ENCODE data around the gene FFAR2. TPM values are rescaled to one million over a fixed set of nuclear protein-coding genes. Genes with fewer than 3 reads are reported as not detected.
A peak's percentile ranks its signal among the peaks of the same experiment; 100 is the strongest.

The FFAR2 gene
- total and polyA plus RNA-seq, 9 of the 15 experiments (the other 6 are each of a cell fraction or from before 2014, with no cell fraction given): not detected

DNA sequence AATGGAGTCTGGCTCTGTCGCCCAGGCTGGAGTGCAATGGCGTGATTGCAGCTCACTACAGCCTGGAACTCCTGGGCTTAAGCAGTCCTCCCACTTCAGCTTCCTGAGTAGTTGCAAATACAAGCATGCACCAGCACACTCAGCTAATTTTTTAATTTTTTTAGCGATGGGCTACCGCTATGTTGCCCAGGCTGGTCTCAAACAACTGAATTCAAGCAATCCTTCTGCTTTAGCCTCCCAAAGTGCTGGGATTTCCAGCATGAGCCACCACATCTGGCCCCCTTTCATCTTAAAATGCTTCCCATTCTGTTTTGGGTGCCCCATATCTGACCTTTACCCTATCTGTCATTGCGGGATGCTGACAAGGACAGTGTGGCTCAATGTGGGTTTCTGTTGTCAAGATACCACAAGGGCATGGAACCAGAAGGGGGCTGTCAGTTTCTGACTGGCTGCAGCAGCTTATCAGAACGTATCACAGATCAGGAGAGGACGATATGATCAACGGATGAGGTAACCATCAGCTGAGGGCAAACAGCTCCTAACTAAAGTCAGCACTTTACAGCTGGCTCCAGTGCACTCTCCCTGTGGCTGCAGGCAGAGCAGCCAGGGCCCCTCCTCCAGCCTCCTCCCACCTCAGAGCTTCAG is 44.8 kb upstream of the FFAR2 start (continued):
- TF ChIP-seq NR2C1 (IDR thresholded peaks at IDR 0.05): no peak
- TF ChIP-seq NR2C1 (tag; IDR thresholded peaks at IDR 0.05): peak; percentile 62
- no peak for TF ChIP-seq SRSF9 (IDR thresholded peaks at IDR 0.05; ENCODE audit: borderline replicate concordance, low read depth, low read length)
- TF ChIP-seq, protein P1, sequence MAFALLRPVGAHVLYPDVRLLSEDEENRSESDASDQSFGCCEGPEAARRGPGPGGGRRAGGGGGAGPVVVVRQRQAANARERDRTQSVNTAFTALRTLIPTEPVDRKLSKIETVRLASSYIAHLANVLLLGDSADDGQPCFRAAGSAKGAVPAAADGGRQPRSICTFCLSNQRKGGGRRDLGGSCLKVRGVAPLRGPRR (CRISPR knock-in tag; IDR thresholded peaks at IDR 0.05): no peak
- TF ChIP-seq HMG20B (CRISPR knock-in tag; IDR thresholded peaks at IDR 0.05): no peak
- no peak for TF ChIP-seq KLF13 (tag; IDR thresholded peaks at IDR 0.05; ENCODE audit: borderline replicate concordance, low read depth)
- TF ChIP-seq RCOR1 (IDR thresholded peaks at IDR 0.05; ENCODE audit: borderline replicate concordance in 1 of 2, low read depth in 2 of 2, low read length in 2 of 2): peak in 1 of 2 experiments; percentile 23; a peak in 1 of 4 replicates
- no peak for TF ChIP-seq CBX5 (IDR thresholded peaks at IDR 0.05; ENCODE audit: borderline replicate concordance, low read depth)
- no peak for TF ChIP-seq CBX8 (IDR thresholded peaks at IDR 0.05; ENCODE audit: borderline replicate concordance, extremely low read depth, low read depth, low read length, poor library complexity, severe bottlenecking)
- no peak for TF ChIP-seq JUNB (CRISPR knock-in tag; conservative IDR thresholded peaks at IDR 0.05)
- no peak for TF ChIP-seq TARDBP (IDR thresholded peaks at IDR 0.05)
- TF ChIP-seq POLR3G (IDR thresholded peaks at IDR 0.05; ENCODE audit: extremely low read depth, insufficient read length, insufficient replicate concordance): no peak
- TF ChIP-seq, protein P2, sequence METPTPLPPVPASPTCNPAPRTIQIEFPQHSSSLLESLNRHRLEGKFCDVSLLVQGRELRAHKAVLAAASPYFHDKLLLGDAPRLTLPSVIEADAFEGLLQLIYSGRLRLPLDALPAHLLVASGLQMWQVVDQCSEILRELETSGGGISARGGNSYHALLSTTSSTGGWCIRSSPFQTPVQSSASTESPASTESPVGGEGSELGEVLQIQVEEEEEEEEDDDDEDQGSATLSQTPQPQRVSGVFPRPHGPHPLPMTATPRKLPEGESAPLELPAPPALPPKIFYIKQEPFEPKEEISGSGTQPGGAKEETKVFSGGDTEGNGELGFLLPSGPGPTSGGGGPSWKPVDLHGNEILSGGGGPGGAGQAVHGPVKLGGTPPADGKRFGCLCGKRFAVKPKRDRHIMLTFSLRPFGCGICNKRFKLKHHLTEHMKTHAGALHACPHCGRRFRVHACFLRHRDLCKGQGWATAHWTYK (CRISPR knock-in tag; IDR thresholded peaks at IDR 0.05): no peak
- peak; percentile 52; the same call in 1 of the 2 replicates for TF ChIP-seq CTBP1 (IDR thresholded peaks at IDR 0.05; ENCODE audit: borderline replicate concordance)
- TF ChIP-seq WHSC1 (IDR thresholded peaks at IDR 0.05; ENCODE audit: low read length): no peak
- no peak for TF ChIP-seq GATA2 (CRISPR knock-in tag; IDR thresholded peaks at IDR 0.05)
- TF ChIP-seq, protein P3, sequence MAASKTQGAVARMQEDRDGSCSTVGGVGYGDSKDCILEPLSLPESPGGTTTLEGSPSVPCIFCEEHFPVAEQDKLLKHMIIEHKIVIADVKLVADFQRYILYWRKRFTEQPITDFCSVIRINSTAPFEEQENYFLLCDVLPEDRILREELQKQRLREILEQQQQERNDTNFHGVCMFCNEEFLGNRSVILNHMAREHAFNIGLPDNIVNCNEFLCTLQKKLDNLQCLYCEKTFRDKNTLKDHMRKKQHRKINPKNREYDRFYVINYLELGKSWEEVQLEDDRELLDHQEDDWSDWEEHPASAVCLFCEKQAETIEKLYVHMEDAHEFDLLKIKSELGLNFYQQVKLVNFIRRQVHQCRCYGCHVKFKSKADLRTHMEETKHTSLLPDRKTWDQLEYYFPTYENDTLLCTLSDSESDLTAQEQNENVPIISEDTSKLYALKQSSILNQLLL (CRISPR knock-in tag; IDR thresholded peaks at IDR 0.05; ENCODE audit: borderline replicate concordance): no peak
- TF ChIP-seq, protein P4, sequence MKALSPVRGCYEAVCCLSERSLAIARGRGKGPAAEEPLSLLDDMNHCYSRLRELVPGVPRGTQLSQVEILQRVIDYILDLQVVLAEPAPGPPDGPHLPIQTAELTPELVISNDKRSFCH (CRISPR knock-in tag; IDR thresholded peaks at IDR 0.05): no peak
- TF ChIP-seq, protein P4 (tag; IDR thresholded peaks at IDR 0.05): peak; percentile 69; the same call in 1 of the 2 replicates
- peak; percentile 31; the same call in 1 of the 2 replicates for TF ChIP-seq FOSL1 (tag; conservative IDR thresholded peaks at IDR 0.05)
- peak; percentile 18; the same call in 1 of the 2 replicates for TF ChIP-seq CBFA2T2 (conservative IDR thresholded peaks at IDR 0.05)
- TF ChIP-seq JUN (IDR thresholded peaks at IDR 0.05; ENCODE audit: borderline replicate concordance, low read depth, low read length): 0 out of 2 replicates have a peak, but pooled peaks have one; percentile 18
- TF ChIP-seq JUN (CRISPR knock-in tag; IDR thresholded peaks at IDR 0.05; ENCODE audit: borderline replicate concordance): no peak
- TF ChIP-seq, protein P5, sequence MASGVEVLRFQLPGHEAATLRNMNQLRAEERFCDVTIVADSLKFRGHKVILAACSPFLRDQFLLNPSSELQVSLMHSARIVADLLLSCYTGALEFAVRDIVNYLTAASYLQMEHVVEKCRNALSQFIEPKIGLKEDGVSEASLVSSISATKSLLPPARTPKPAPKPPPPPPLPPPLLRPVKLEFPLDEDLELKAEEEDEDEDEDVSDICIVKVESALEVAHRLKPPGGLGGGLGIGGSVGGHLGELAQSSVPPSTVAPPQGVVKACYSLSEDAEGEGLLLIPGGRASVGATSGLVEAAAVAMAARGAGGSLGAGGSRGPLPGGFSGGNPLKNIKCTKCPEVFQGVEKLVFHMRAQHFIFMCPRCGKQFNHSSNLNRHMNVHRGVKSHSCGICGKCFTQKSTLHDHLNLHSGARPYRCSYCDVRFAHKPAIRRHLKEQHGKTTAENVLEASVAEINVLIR (CRISPR knock-in tag; IDR thresholded peaks at IDR 0.05): no peak
